Stimulated activated effector memory CD8-positive, alpha-beta T cell treated with anti-CD3 and anti-CD28 coated beads, Interleukin-12 subunit alpha, Interleukin-12 subunit beta, amount 100 ng/mL, for 72 hours (primary cell): Measurements from ENCODE around the gene IFNL2.
"Not testable (repeated sequence)": the region's sequence is repeated elsewhere in the genome, so short reads cannot be mapped to it uniquely, and the experiment has no call there.

Experiments
- ATAC-seq: fragments of 150-1000 bp; cut with Tn5 transposase; 2 replicates; pipeline ENCODE4 v1.10.0; 2021
- DNase-seq, 2 donors: peaks; one replicate each; pipeline ENCODE4 v3.0.0; 2021 to 2022; ENCODE audit warnings: low spot score in 2 of 2
- H3K27ac Mint-ChIP-seq: one replicate; pipeline ENCODE4 v1.8.0; 2022; ENCODE audit warnings: mild to moderate bottlenecking, mixed read lengths
- H3K36me3 Mint-ChIP-seq: one replicate; pipeline ENCODE4 v1.8.0; 2022; ENCODE audit warnings: mild to moderate bottlenecking, mixed read lengths
- H3K4me1 Mint-ChIP-seq: one replicate; pipeline ENCODE4 v1.8.0; 2022; ENCODE audit warnings: mixed read lengths
- H3K4me3 Mint-ChIP-seq: one replicate; pipeline ENCODE4 v1.8.0; 2022; ENCODE audit warnings: mild to moderate bottlenecking, mixed read lengths
- H3K9me3 Mint-ChIP-seq: one replicate; pipeline ENCODE4 v1.8.0; 2022; ENCODE audit warnings: mixed read lengths

The IFNL2 gene

GRCh38 chr19:39299832-39300231 lies 31.6 kb downstream of the IFNL2 start:
- DNase-seq (no peak), ATAC-seq (no peak)
- no peaks in the 10 kb centered on the region for H3K9me3 Mint-ChIP-seq
- H3K4me1 Mint-ChIP-seq, result peaks cover 41% of the 10 kb centered on the region
- H3K36me3 Mint-ChIP-seq, result peaks cover 19% of the 10 kb centered on the region
- peak overlapping the region; percentile 82 for H3K27ac Mint-ChIP-seq
- peak overlapping the region; percentile 72 for H3K4me3 Mint-ChIP-seq

- DNase-seq (no peak), ATAC-seq (no peak)
- Mint-ChIP-seq H3K9me3 (no peaks in the 10 kb centered on the region), H3K4me3 (no peak overlapping the region), H3K4me1 (peaks cover 39% of the 10 kb centered on the region), H3K36me3 (peaks cover 20% of the 10 kb centered on the region), H3K27ac (no peak overlapping the region)
Measured at GRCh38 chr19:39301021-39301420, 32.8 kb downstream of the IFNL2 start.

GRCh38 chr19:39301562-39301961 lies 33.4 kb downstream of the IFNL2 start:
- H3K27ac Mint-ChIP-seq, result no peak overlapping the region
- H3K36me3 Mint-ChIP-seq, result peaks cover 26% of the 10 kb centered on the region
- H3K4me3 Mint-ChIP-seq, result no peak overlapping the region
- no peaks in the 10 kb centered on the region for H3K9me3 Mint-ChIP-seq
- peaks cover 34% of the 10 kb centered on the region for H3K4me1 Mint-ChIP-seq
- no peak for ATAC-seq
- DNase-seq, result no peak

- Mint-ChIP-seq H3K4me1 (peaks cover 19% of the 10 kb centered on the region), H3K9me3 (no peaks in the 10 kb centered on the region), H3K4me3 (no peak overlapping the region), H3K36me3 (peaks cover 21% of the 10 kb centered on the region), H3K27ac (no peak overlapping the region)
- DNase-seq (no peak), ATAC-seq (no peak)
Measured at GRCh38 chr19:39303373-39304184, 35.4 kb downstream of the IFNL2 start.

- peaks cover 16% of the 10 kb centered on the region for H3K36me3 Mint-ChIP-seq
- no peaks in the 10 kb centered on the region for H3K9me3 Mint-ChIP-seq
- DNase-seq, result no peak
- H3K27ac Mint-ChIP-seq, result no peak overlapping the region
- ATAC-seq, result no peak
- no peak overlapping the region for H3K4me3 Mint-ChIP-seq
- peaks cover 16% of the 10 kb centered on the region for H3K4me1 Mint-ChIP-seq
Measured at GRCh38 chr19:39304185-39304513, 36.0 kb downstream of the IFNL2 start.

GRCh38 chr19:39304701-39305571 lies 36.7 kb downstream of the IFNL2 start:
- no peak for ATAC-seq
- Mint-ChIP-seq H3K36me3 (peaks cover 11% of the 10 kb centered on the region), H3K9me3 (no peaks in the 10 kb centered on the region), H3K4me1 (peaks cover 14% of the 10 kb centered on the region), H3K4me3 (no peak overlapping the region), H3K27ac (peak overlapping the region; percentile 46)
- no peak for DNase-seq

GRCh38 chr19:39306075-39306474 lies 37.9 kb downstream of the IFNL2 start:
- Mint-ChIP-seq H3K27ac (no peak overlapping the region), H3K4me1 (peaks cover 23% of the 10 kb centered on the region), H3K36me3 (peaks cover 18% of the 10 kb centered on the region), H3K9me3 (no peaks in the 10 kb centered on the region), H3K4me3 (no peak overlapping the region)
- no peak for ATAC-seq
- DNase-seq, result no peak

- H3K9me3 Mint-ChIP-seq, result no peaks in the 10 kb centered on the region
- no peak overlapping the region for H3K4me3 Mint-ChIP-seq
- DNase-seq (no peak), ATAC-seq (peak; percentile 53)
- H3K4me1 Mint-ChIP-seq, result peaks cover 30% of the 10 kb centered on the region
- H3K36me3 Mint-ChIP-seq, result peaks cover 29% of the 10 kb centered on the region
- no peak overlapping the region for H3K27ac Mint-ChIP-seq
Measured at GRCh38 chr19:39307046-39307821, 39.0 kb downstream of the IFNL2 start.

- Mint-ChIP-seq H3K9me3 (no peaks in the 10 kb centered on the region), H3K4me1 (peaks cover 34% of the 10 kb centered on the region), H3K4me3 (no peak overlapping the region), H3K27ac (no peak overlapping the region), H3K36me3 (peaks cover 37% of the 10 kb centered on the region)
- ATAC-seq, result peak; percentile 40
- no peak for DNase-seq
Measured at GRCh38 chr19:39307822-39308530, 39.8 kb downstream of the IFNL2 start.

GRCh38 chr19:39308531-39309304 lies 40.5 kb downstream of the IFNL2 start:
- peak; percentile 11 for ATAC-seq
- peaks cover 35% of the 10 kb centered on the region for H3K4me1 Mint-ChIP-seq
- H3K36me3 Mint-ChIP-seq, result peaks cover 44% of the 10 kb centered on the region

GRCh38 chr19:39309305-39309670 lies 41.1 kb downstream of the IFNL2 start:
- Mint-ChIP-seq H3K27ac (peak overlapping the region; percentile 36), H3K4me1 (peaks cover 35% of the 10 kb centered on the region), H3K36me3 (peaks cover 44% of the 10 kb centered on the region)
- ATAC-seq, DNase-seq, H3K4me3 Mint-ChIP-seq, H3K9me3 Mint-ChIP-seq: not testable (repeated sequence)

More at GRCh38 chr19:39308531-39309304, 40.5 kb downstream of the IFNL2 start:
- Mint-ChIP-seq H3K27ac (peak overlapping the region; percentile 26), H3K9me3 (no peaks in the 10 kb centered on the region), H3K4me3 (no peak overlapping the region)
- DNase-seq, result no peak

GRCh38 chr19:39310558-39311311 lies 42.5 kb downstream of the IFNL2 start:
- ATAC-seq (no peak), DNase-seq (no peak)
- H3K36me3 Mint-ChIP-seq, result peaks cover 47% of the 10 kb centered on the region
- H3K9me3 Mint-ChIP-seq, result no peaks in the 10 kb centered on the region
- no peak overlapping the region for H3K4me3 Mint-ChIP-seq
- H3K4me1 Mint-ChIP-seq, result peaks cover 35% of the 10 kb centered on the region
- peak overlapping the region; percentile 56 for H3K27ac Mint-ChIP-seq

GRCh38 chr19:39314016-39314728 lies 46.0 kb downstream of the IFNL2 start:
- no peak for DNase-seq
- peaks cover 41% of the 10 kb centered on the region for H3K4me1 Mint-ChIP-seq
- no peak overlapping the region for H3K27ac Mint-ChIP-seq
- peaks cover 40% of the 10 kb centered on the region for H3K36me3 Mint-ChIP-seq
- no peak for ATAC-seq
- no peaks in the 10 kb centered on the region for H3K9me3 Mint-ChIP-seq
- no peak overlapping the region for H3K4me3 Mint-ChIP-seq
